NCI-H1930 (cell line): ENCODE data around the gene CHST6.
"Not testable (repeated sequence)": the region's sequence is repeated elsewhere in the genome, so short reads cannot be mapped to it uniquely, and the experiment has no call there.

Experiments used
- DNase-seq, 2 experiments: peaks; one replicate each; lab custom pipeline; 2025; lab: John Stamatoyannopoulos, UW

The CHST6 gene

GRCh38 chr16:75502916-75503605 lies 7.8 kb upstream of the CHST6 start:
- no peak for DNase-seq

- not testable (repeated sequence) for DNase-seq
These were observed 6.6 kb upstream of the CHST6 start for GRCh38 chr16:75501820-75502219.

GRCh38 chr16:75501359-75501758 lies 6.1 kb upstream of the CHST6 start:
- no peak for DNase-seq

- not testable (repeated sequence) for DNase-seq
These were observed 3.5 kb upstream of the CHST6 start for GRCh38 chr16:75498605-75499322.

GRCh38 chr16:75497558-75497957 lies 2.3 kb upstream of the CHST6 start:
- no peak for DNase-seq

- no peak for DNase-seq
These were observed 573 bp downstream of the CHST6 start for GRCh38 chr16:75494661-75495075.

- no peak for DNase-seq
These were observed 1.1 kb downstream of the CHST6 start for GRCh38 chr16:75494184-75494583.

- DNase-seq, result no peak
These were observed 3.4 kb downstream of the CHST6 start for GRCh38 chr16:75491876-75492275.

GRCh38 chr16:75488322-75488721 lies 6.9 kb downstream of the CHST6 start:
- DNase-seq, result no peak

GRCh38 chr16:75486676-75487313 lies 8.4 kb downstream of the CHST6 start:
- DNase-seq, result no peak

GRCh38 chr16:75486014-75486675 lies 9.1 kb downstream of the CHST6 start:
- no peak for DNase-seq

- DNase-seq, result no peak
These were observed 9.8 kb downstream of the CHST6 start for GRCh38 chr16:75485230-75486013.

- DNase-seq, result no peak
These were observed 12.0 kb downstream of the CHST6 start for GRCh38 chr16:75483222-75483621.

- DNase-seq, result no peak
These were observed 12.6 kb downstream of the CHST6 start for GRCh38 chr16:75482434-75483205.

- DNase-seq, result no peak
These were observed 13.8 kb downstream of the CHST6 start for GRCh38 chr16:75481475-75481874.

- DNase-seq, result no peak
These were observed 15.7 kb downstream of the CHST6 start for GRCh38 chr16:75479421-75479990.

- DNase-seq, result no peak
These were observed 16.5 kb downstream of the CHST6 start for GRCh38 chr16:75478480-75479345.

- DNase-seq, result no peak
These were observed 17.4 kb downstream of the CHST6 start for GRCh38 chr16:75477680-75478473.

- no peak for DNase-seq
These were observed 18.4 kb downstream of the CHST6 start for GRCh38 chr16:75476817-75477216.
